Right lobe of liver (tissue), 6 donors: ENCODE results near the gene EXOSC3. TPM values are rescaled to one million over a fixed set of nuclear protein-coding genes. Genes with fewer than 3 reads are reported as not detected.

ENCODE experiments used
- ATAC-seq, 4 donors: fragments of 200-7000 bp; cut with Tn5 transposase; one replicate each; pipeline ENCODE4 v1.9.1; 2020; ENCODE audit warnings: mild to moderate bottlenecking in 4 of 4, moderate library complexity in 4 of 4
- DNase-seq, 3 donors: peaks; one replicate each; pipeline ENCODE4 v3.0.0-alpha.2; 2020
- H3K27ac ChIP-seq, 3 donors: fragments of 200-600 bp; one replicate each; pipeline ENCODE4 v1.8.0; 2022
- H3K27me3 ChIP-seq, 2 donors: fragments of 200-600 bp; one replicate each; pipeline ENCODE4 v1.8.0; 2022
- H3K36me3 ChIP-seq, 4 donors: fragments of 200-600 bp; sonication (generic) in 1 of 4; one replicate each; pipeline versions ENCODE4 v1.5.1 to v1.8.0; 2017 to 2022; ENCODE audit warnings: control low read depth in 1 of 4
- H3K4me1 ChIP-seq, 4 donors: fragments of 200-600 bp; sonication (generic) in 1 of 4; one replicate each; pipeline versions ENCODE4 v1.5.1 to v1.8.0; 2017 to 2022; ENCODE audit warnings: control low read depth in 1 of 4
- H3K4me3 ChIP-seq, 3 donors: fragments of 200-600 bp; one replicate each; pipeline ENCODE4 v1.8.0; 2022
- H3K9me3 ChIP-seq, 4 donors: fragments of 200-600 bp; sonication (generic) in 1 of 4; one replicate each; pipeline versions ENCODE4 v1.5.1 to v1.8.0; 2017 to 2022; ENCODE audit warnings: control low read depth in 1 of 4
- CTCF ChIP-seq, 4 donors: fragments of 200-600 bp in 3 of 4; fragments of 450-650 bp in 1 of 4; IDR thresholded peaks; one replicate each; pipeline versions ENCODE4 v1.5.1 to v1.8.0; 2016 to 2022; ENCODE audit warnings: antibody characterized with exemption in 4 of 4, mild to moderate bottlenecking in 2 of 4
- POLR2A ChIP-seq: fragments of 450-650 bp; IDR thresholded peaks from one replicate; pipeline ENCODE4 v1.6.1; 2017; ENCODE audit warnings: antibody characterized with exemption, mild to moderate bottlenecking
- WGBS: methylation state at CpG from one replicate; pipeline ENCODE4 v1.1.6; 2018; ENCODE audit warnings: low coverage, low lambda C conversion rate; ENCODE audit not compliant: insufficient coverage; ENCODE audit errors: missing lambda C conversion rate; 5-methylcytosine and 5-hydroxymethylcytosine counted together
- intact Hi-C, 2 donors: fragments of 100-400 bp; cut with DNase I; formaldehyde crosslinking; loops; one replicate each; pipeline versions ENCODE4 v1.11.2 to v1.14.1; 2022
- total RNA-seq, 6 experiments: library from RNA; depleted of rRNA in 2 of 6; stranded (reverse); fragments of >200 nt in 2 of 6; fragmentation: NEBNext Ultra II Directional in 3 of 6; extraction: Animal tissue kit (Norgen Biotek cat#: 25700) in 3 of 6; gene quantifications; one replicate each; pipeline versions ENCODE4 v1.1.0 to v1.2.4, GENCODE V29; 2016 to 2023
- donor health status: DM: no; HTN: yes; CAD: no.
- donor health status: DM: no; HTN: no; CAD: no.
- donor health status: DM: no; HTN: no; CAD: no.
- donor health status: DM: no; HTN: yes; CAD: no.
- donor health status: DM: no; HTN: yes; CAD: no.

The EXOSC3 gene
- total RNA-seq, 6 experiments from 2014 or later = 13.1 to 17.1 (median 14.7) TPM

GRCh38 chr9:37796232-37796631 lies 11.4 kb upstream of the EXOSC3 start:
- DNase-seq (no peak), ATAC-seq (no peak)
- Histone ChIP-seq H3K4me3 (no peak overlapping the region), H3K27ac (no peak overlapping the region), H3K9me3 (no peaks in the 10 kb centered on the region), H3K27me3 (no peaks in the 10 kb centered on the region), H3K4me1 (no peaks in the 10 kb centered on the region), H3K36me3 (no peaks in the 10 kb centered on the region)
- 51% methylated on average over 2 of the region's 2 CpGs for WGBS
- no peak for TF ChIP-seq CTCF (IDR thresholded peaks at IDR 0.05)
- TF ChIP-seq POLR2A = no peak
- intact Hi-C loops = no loop called here

GRCh38 chr9:37792122-37792521 lies 7.3 kb upstream of the EXOSC3 start:
- no peak for ATAC-seq
- no peak for TF ChIP-seq CTCF (IDR thresholded peaks at IDR 0.05)
- TF ChIP-seq POLR2A = no peak
- no peak for DNase-seq
- no peaks in the 10 kb centered on the region for H3K9me3 ChIP-seq
- intact Hi-C loops = no loop called here
- 92% methylated on average over 5 of the region's 5 CpGs for WGBS
- no peak overlapping the region for H3K4me3 ChIP-seq
- H3K4me1 ChIP-seq = peaks cover 0 to 4% (median 2%) of the 10 kb centered on the region in 4 donors
- H3K27me3 ChIP-seq = no peaks in the 10 kb centered on the region
- H3K27ac ChIP-seq = no peak overlapping the region
- no peaks in the 10 kb centered on the region for H3K36me3 ChIP-seq

DNA sequence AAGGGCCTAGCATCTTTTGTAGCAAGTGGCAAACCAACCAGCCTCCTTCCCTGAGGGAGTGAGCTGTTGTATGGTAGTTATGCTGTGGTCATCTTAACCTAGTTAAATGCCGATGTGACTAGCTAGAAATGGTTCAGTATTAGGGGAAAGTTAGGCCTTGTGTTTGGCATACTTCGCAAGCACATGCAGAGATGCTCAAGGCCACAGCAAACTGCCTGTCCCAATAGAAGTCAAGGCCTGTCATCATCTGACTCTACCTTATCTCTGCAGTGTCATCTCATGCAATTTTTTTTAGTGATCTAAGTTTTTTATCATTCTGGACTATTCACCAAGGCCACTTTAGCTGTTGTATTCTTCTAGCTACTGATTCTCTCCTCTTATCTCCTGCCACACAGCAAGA lies 5.2 kb upstream of the EXOSC3 start:
- TF ChIP-seq CTCF (IDR thresholded peaks at IDR 0.05) (no peak), POLR2A (no peak)
- no peak overlapping the region for H3K27ac ChIP-seq
- no peaks in the 10 kb centered on the region for H3K27me3 ChIP-seq
- intact Hi-C loops = no loop called here
- ATAC-seq (no peak), DNase-seq (no peak)
- H3K9me3 ChIP-seq = no peaks in the 10 kb centered on the region
- no peak overlapping the region for H3K4me3 ChIP-seq
- H3K36me3 ChIP-seq = no peaks in the 10 kb centered on the region
- peaks cover 0 to 8% (median 2%) of the 10 kb centered on the region in 4 donors for H3K4me1 ChIP-seq
- no CpG with 5 or more reads among the region's 2 CpGs for WGBS

GRCh38 chr9:37788332-37788731 lies 3.5 kb upstream of the EXOSC3 start:
- intact Hi-C loops = loop anchor here in 1 of 2 donors (10.0 kb wide), 1 partner anchor 64 kb away; no protein-coding TSS in a partner anchor
- H3K27me3 ChIP-seq = no peaks in the 10 kb centered on the region
- WGBS = 25% methylated on average over 6 of the region's 6 CpGs
- TF ChIP-seq POLR2A (no peak), CTCF (IDR thresholded peaks at IDR 0.05) (no peak)
- ATAC-seq (peak; percentile 49 to 64 (median 60)), DNase-seq (no peak)
- H3K36me3 ChIP-seq = peaks cover 0 to 4% (median 0%) of the 10 kb centered on the region in 4 donors
- no peak overlapping the region for H3K4me3 ChIP-seq
- no peaks in the 10 kb centered on the region for H3K9me3 ChIP-seq
- peaks cover 0 to 14% (median 2%) of the 10 kb centered on the region in 4 donors for H3K4me1 ChIP-seq
- no peak overlapping the region for H3K27ac ChIP-seq

DNA sequence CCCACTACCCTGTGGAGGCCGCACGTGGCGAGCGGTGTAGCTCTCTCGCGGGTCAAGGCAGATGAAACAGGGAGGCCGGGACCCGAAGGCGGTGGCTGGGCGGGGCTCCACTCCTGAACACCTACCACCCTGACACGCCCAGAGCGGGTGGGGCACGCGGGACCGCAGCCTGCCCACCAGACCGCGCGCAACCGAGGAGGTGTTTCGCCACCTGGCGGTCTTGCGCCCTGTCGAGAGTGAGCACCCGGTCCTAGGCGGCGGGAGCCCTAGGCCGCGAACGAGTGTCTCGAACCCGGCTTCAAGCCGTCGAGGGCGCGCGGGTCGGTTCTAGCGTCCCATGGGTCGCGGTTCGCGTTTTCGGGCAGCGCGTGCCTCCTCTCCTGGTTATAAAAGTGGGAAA lies 2.2 kb upstream of the EXOSC3 start:
- Histone ChIP-seq H3K36me3 (peaks cover 0 to 16% (median 2%) of the 10 kb centered on the region in 4 donors), H3K27me3 (no peaks in the 10 kb centered on the region), H3K27ac (no peak overlapping the region), H3K4me3 (no peak overlapping the region), H3K9me3 (no peaks in the 10 kb centered on the region), H3K4me1 (peaks cover 0 to 14% (median 2%) of the 10 kb centered on the region in 4 donors)
- peak in 1 of 3 donors; percentile 48 for DNase-seq
- intact Hi-C loops = loop anchor here in 1 of 2 donors (10.0 kb wide), 1 partner anchor 62 kb away; no protein-coding TSS in a partner anchor
- no peak for ATAC-seq
- 20% methylated on average over 1 of the region's 45 CpGs for WGBS
- TF ChIP-seq CTCF (IDR thresholded peaks at IDR 0.05) = no peak
- TF ChIP-seq POLR2A = no peak
